Neural cell (in vitro differentiated cells): ENCODE results near the gene CAPS. TPM values are rescaled to one million over a fixed set of nuclear protein-coding genes. Genes with fewer than 3 reads are reported as not detected.

Experiments used
- H2AFZ ChIP-seq: fragments of 200-600, 300-800 bp; sonication (generic), shearing (Covaris generic); 2 replicates; pipeline ENCODE4 v1.6.0; 2014; ENCODE audit warnings: low read depth, mild to moderate bottlenecking, antibody characterized with exemption, low read length, moderate library complexity
- H3F3A ChIP-seq: fragments of 200-600 bp; shearing (Covaris generic); 2 replicates; pipeline ENCODE4 v1.6.1; 2016; ENCODE audit warnings: mild to moderate bottlenecking, moderate library complexity, mixed read lengths, antibody characterized with exemption, low read length; ENCODE audit not compliant: insufficient read depth, poor library complexity, severe bottlenecking
- H3K27ac ChIP-seq: fragments of 200-600, 300-800 bp; sonication (generic), shearing (Covaris generic); 2 replicates; pipeline ENCODE4 v1.5.1; 2014; ENCODE audit warnings: mild to moderate bottlenecking, low read length, moderate library complexity
- H3K27me3 ChIP-seq: fragments of 300-800, 200-600 bp; sonication (generic), shearing (Covaris generic); 2 replicates; pipeline ENCODE4 v1.6.0; 2014; ENCODE audit warnings: mild to moderate bottlenecking, low read depth, low read length, moderate library complexity; ENCODE audit not compliant: insufficient read depth
- H3K36me3 ChIP-seq: fragments of 300-800, 200-600 bp; sonication (generic), shearing (Covaris generic); 2 replicates; pipeline ENCODE4 v1.5.1; 2014; ENCODE audit warnings: mild to moderate bottlenecking, antibody characterized with exemption, low read length, moderate library complexity; ENCODE audit not compliant: insufficient read depth
- H3K4me2 ChIP-seq: fragments of 300-800, 200-600 bp; sonication (generic), shearing (Covaris generic); 2 replicates; pipeline ENCODE4 v1.6.0; 2014; ENCODE audit warnings: mild to moderate bottlenecking, low read length
- H3K4me3 ChIP-seq: fragments of 300-800, 200-600 bp; sonication (generic), shearing (Covaris generic); 2 replicates; pipeline ENCODE4 v1.5.1; 2014; ENCODE audit warnings: mild to moderate bottlenecking, low read length, moderate library complexity
- H3K79me2 ChIP-seq: fragments of 200-600 bp; shearing (Covaris generic); replicated peaks from 2 replicates; pipeline ENCODE4 v1.6.0; 2014; ENCODE audit warnings: mild to moderate bottlenecking, low read length, moderate library complexity; ENCODE audit not compliant: insufficient read depth
- H3K9ac ChIP-seq: fragments of 300-800, 200-600 bp; sonication (generic), shearing (Covaris generic); 2 replicates; pipeline ENCODE4 v1.6.1; 2016; ENCODE audit warnings: mild to moderate bottlenecking, low read length, mixed read lengths
- H3K9me2 ChIP-seq: fragments of 200-600 bp; shearing (Covaris generic); 2 replicates; pipeline ENCODE4 v1.6.1; 2016; ENCODE audit warnings: mild to moderate bottlenecking, low read length, mixed read lengths; ENCODE audit not compliant: insufficient read depth
- H3K9me3 ChIP-seq: fragments of 200-600, 300-800 bp; sonication (generic), shearing (Covaris generic); 2 replicates; pipeline ENCODE4 v1.6.1; 2016; ENCODE audit warnings: mild to moderate bottlenecking, mixed run types, low read length, moderate library complexity, mixed read lengths
- H4K20me1 ChIP-seq: fragments of 200-600 bp; shearing (Covaris generic); 2 replicates; pipeline ENCODE4 v1.6.1; 2016; ENCODE audit warnings: mild to moderate bottlenecking, mixed run types; ENCODE audit not compliant: insufficient read depth
- CTCF ChIP-seq: fragments of 450-650 bp; IDR thresholded peaks from 2 replicates; pipeline ENCODE4 v1.5.1; 2014; ENCODE audit warnings: antibody characterized with exemption, mild to moderate bottlenecking, moderate library complexity; ENCODE audit not compliant: poor library complexity, severe bottlenecking
- EP300 ChIP-seq: fragments of 450-650 bp; conservative IDR thresholded peaks from 2 replicates; pipeline ENCODE4 v1.6.1; 2014; ENCODE audit warnings: antibody characterized with exemption, mild to moderate bottlenecking, moderate library complexity; ENCODE audit not compliant: poor library complexity, severe bottlenecking
- EZH2 ChIP-seq: fragments of 200-600, 300-800 bp; shearing (Covaris generic), sonication (generic); IDR thresholded peaks from 2 replicates; pipeline ENCODE4 v1.6.1; 2014; ENCODE audit warnings: antibody characterized with exemption, low read length, borderline replicate concordance, mild to moderate bottlenecking; ENCODE audit not compliant: insufficient read depth, poor library complexity, severe bottlenecking
- MXI1 ChIP-seq: fragments of 450-650 bp; conservative IDR thresholded peaks from 2 replicates; pipeline ENCODE4 v1.6.1; 2014; ENCODE audit warnings: antibody characterized with exemption, mild to moderate bottlenecking; ENCODE audit not compliant: poor library complexity, severe bottlenecking
- POLR2AphosphoS5 ChIP-seq: IDR thresholded peaks from 2 replicates; pipeline ENCODE4 v1.6.1; 2012
- RAD21 ChIP-seq: fragments of 450-650 bp; conservative IDR thresholded peaks from 2 replicates; pipeline ENCODE4 v1.6.1; 2014; ENCODE audit warnings: antibody characterized with exemption, mild to moderate bottlenecking, moderate library complexity
- REST ChIP-seq: IDR thresholded peaks from 2 replicates; pipeline ENCODE4 v1.6.1; 2012; ENCODE audit warnings: borderline replicate concordance
- SMC3 ChIP-seq: fragments of 450-650 bp; conservative IDR thresholded peaks from 2 replicates; pipeline ENCODE4 v1.6.1; 2014; ENCODE audit warnings: antibody characterized with exemption, mild to moderate bottlenecking, moderate library complexity; ENCODE audit not compliant: poor library complexity
- TAF1 ChIP-seq: IDR thresholded peaks from 2 replicates; pipeline ENCODE4 v1.6.1; 2012; ENCODE audit warnings: low read depth
- polyA plus RNA-seq: library from polyadenylated mRNA; depleted of rRNA; stranded (reverse); fragments of >200 nt; gene quantifications from 2 replicates; pipeline ENCODE4 v1.2.3, GENCODE V29; 2014

The CAPS gene
- polyA plus RNA-seq, 1 donor from 2014 or later, result 10.5 TPM

- no peaks in the 10 kb centered on the region for H3K9me2 ChIP-seq
- peaks cover 22% of the 10 kb centered on the region for H3K79me2 ChIP-seq
- no peak overlapping the region for H3K9ac ChIP-seq
- no peaks in the 10 kb centered on the region for H3K36me3 ChIP-seq
- no peaks in the 10 kb centered on the region for H4K20me1 ChIP-seq
- no peaks in the 10 kb centered on the region for H3K9me3 ChIP-seq
- no peak overlapping the region for H3K27ac ChIP-seq
- no peak overlapping the region for H3K4me3 ChIP-seq
- H3F3A ChIP-seq, result no peaks in the 10 kb centered on the region
- H3K27me3 ChIP-seq, result no peaks in the 10 kb centered on the region
- TF ChIP-seq EP300 (no peak), REST (no peak), EZH2 (no peak), MXI1 (no peak), POLR2AphosphoS5 (no peak), CTCF (no peak), RAD21 (no peak), TAF1 (no peak), SMC3 (no peak)
- H3K4me2 ChIP-seq, result no peak overlapping the region
- no peak overlapping the region for H2AFZ ChIP-seq
Measured at GRCh38 chr19:5899728-5900526, 14.1 kb upstream of the CAPS start.

GRCh38 chr19:5900976-5901375 lies 13.1 kb upstream of the CAPS start:
- Histone ChIP-seq H3K9me3 (no peaks in the 10 kb centered on the region), H3K9ac (no peak overlapping the region), H3K27me3 (no peaks in the 10 kb centered on the region), H3K4me3 (no peak overlapping the region), H3K4me2 (no peak overlapping the region), H3K36me3 (no peaks in the 10 kb centered on the region), H3K79me2 (peaks cover 22% of the 10 kb centered on the region), H3F3A (no peaks in the 10 kb centered on the region), H3K27ac (no peak overlapping the region), H4K20me1 (no peaks in the 10 kb centered on the region), H2AFZ (no peak overlapping the region), H3K9me2 (no peaks in the 10 kb centered on the region)
- TF ChIP-seq EZH2, result no peak
- TF ChIP-seq MXI1, result no peak
- TF ChIP-seq POLR2AphosphoS5, result no peak
- no peak for TF ChIP-seq CTCF
- no peak for TF ChIP-seq SMC3
- no peak for TF ChIP-seq EP300
- TF ChIP-seq REST, result no peak
- TF ChIP-seq TAF1, result no peak
- TF ChIP-seq RAD21, result no peak
